Vagina (tissue), 2 donors: ENCODE results near the gene LHX5. TPM values are rescaled to one million over a fixed set of nuclear protein-coding genes. Genes with fewer than 3 reads are reported as not detected.

Source experiments
- DNase-seq, 2 donors: peaks; one replicate each; pipeline ENCODE4 v3.0.0-alpha.2; 2017; ENCODE audit errors: extremely low spot score in 2 of 2
- H3K27ac ChIP-seq: fragments of 200-600 bp; sonication (generic); one replicate; pipeline ENCODE4 v1.5.1; 2019
- H3K27me3 ChIP-seq: fragments of 200-600 bp; sonication (generic); one replicate; pipeline ENCODE4 v1.5.1; 2019
- H3K36me3 ChIP-seq, 2 donors: fragments of 200-600 bp; sonication (generic); one replicate each; pipeline ENCODE4 v1.5.1; 2017 to 2019
- H3K4me1 ChIP-seq: fragments of 200-600 bp; sonication (generic); one replicate; pipeline ENCODE4 v1.5.1; 2019
- H3K4me3 ChIP-seq, 2 donors: fragments of 200-600 bp; sonication (generic); 1 replicate in 1 of 2; 2 replicates in 1 of 2; pipeline ENCODE4 v1.5.1; 2016 to 2019
- H3K9me3 ChIP-seq: fragments of 200-600 bp; sonication (generic); one replicate; pipeline ENCODE4 v1.5.1; 2019
- CTCF ChIP-seq, 3 experiments: fragments of 450-650 bp in 2 of 3; fragments of 200-600 bp in 1 of 3; sonication (generic) in 1 of 3; IDR thresholded peaks; one replicate each; pipeline ENCODE4 v1.5.1; 2017 to 2019; ENCODE audit warnings: antibody characterized with exemption in 3 of 3, mild to moderate bottlenecking in 2 of 3, moderate library complexity in 2 of 3
- POLR2A ChIP-seq, 2 donors: fragments of 450-650 bp; IDR thresholded peaks; one replicate each; pipeline ENCODE4 v1.6.1; 2017; ENCODE audit warnings: antibody characterized with exemption in 2 of 2, mild to moderate bottlenecking in 2 of 2, moderate library complexity in 2 of 2
- POLR2AphosphoS5 ChIP-seq, 2 donors: sonication (generic); formaldehyde crosslinking; IDR thresholded peaks; one replicate each; pipeline ENCODE4 v1.9.0; 2017; ENCODE audit warnings: antibody characterized with exemption in 2 of 2, mild to moderate bottlenecking in 2 of 2, low read depth in 1 of 2; ENCODE audit not compliant: insufficient read depth in 1 of 2
- intact Hi-C: fragments of 100-400 bp; cut with DNase I; formaldehyde crosslinking; loops from one replicate; pipeline ENCODE4 v1.15.1; 2023
- total RNA-seq: library from RNA; depleted of rRNA; stranded (reverse); fragments of >200 nt; gene quantifications from one replicate; pipeline ENCODE4 v1.2.3, GENCODE V29; 2016

The LHX5 gene
- total RNA-seq, 1 donor from 2014 or later: not detected

- no peak for DNase-seq
- no peak for TF ChIP-seq POLR2A (IDR thresholded peaks at IDR 0.05)
- no peak for TF ChIP-seq POLR2AphosphoS5 (IDR thresholded peaks at IDR 0.05; ENCODE audit: insufficient read depth in 1 of 2, low read depth in 1 of 2)
- no peak for TF ChIP-seq CTCF (IDR thresholded peaks at IDR 0.05)
- intact Hi-C loops: no loop called here
- Histone ChIP-seq H3K4me1 (no peaks in the 10 kb centered on the region), H3K36me3 (no peaks in the 10 kb centered on the region), H3K27ac (no peak overlapping the region), H3K27me3 (peaks cover 2% of the 10 kb centered on the region), H3K9me3 (no peaks in the 10 kb centered on the region), H3K4me3 (no peak overlapping the region)
These were observed 14.9 kb downstream of the LHX5 start for GRCh38 chr12:113456761-113457160.

GRCh38 chr12:113456199-113456598 lies 15.5 kb downstream of the LHX5 start:
- no peak overlapping the region for H3K27ac ChIP-seq
- no peak for TF ChIP-seq POLR2AphosphoS5 (IDR thresholded peaks at IDR 0.05; ENCODE audit: insufficient read depth in 1 of 2, low read depth in 1 of 2)
- TF ChIP-seq CTCF (IDR thresholded peaks at IDR 0.05): no peak
- no peak for TF ChIP-seq POLR2A (IDR thresholded peaks at IDR 0.05)
- no peaks in the 10 kb centered on the region for H3K4me1 ChIP-seq
- intact Hi-C loops: no loop called here
- H3K9me3 ChIP-seq: no peaks in the 10 kb centered on the region
- no peak for DNase-seq
- no peaks in the 10 kb centered on the region for H3K36me3 ChIP-seq
- H3K4me3 ChIP-seq: no peak overlapping the region
- H3K27me3 ChIP-seq: no peaks in the 10 kb centered on the region

GRCh38 chr12:113453330-113453729 lies 18.3 kb downstream of the LHX5 start:
- DNase-seq: no peak
- Histone ChIP-seq H3K27me3 (no peaks in the 10 kb centered on the region), H3K4me3 (no peak overlapping the region), H3K36me3 (no peaks in the 10 kb centered on the region), H3K4me1 (no peaks in the 10 kb centered on the region), H3K27ac (no peak overlapping the region), H3K9me3 (no peaks in the 10 kb centered on the region)
- intact Hi-C loops: no loop called here
- TF ChIP-seq POLR2AphosphoS5 (IDR thresholded peaks at IDR 0.05; ENCODE audit: insufficient read depth in 1 of 2, low read depth in 1 of 2): no peak
- no peak for TF ChIP-seq CTCF (IDR thresholded peaks at IDR 0.05)
- TF ChIP-seq POLR2A (IDR thresholded peaks at IDR 0.05): no peak

- H3K9me3 ChIP-seq: no peaks in the 10 kb centered on the region
- intact Hi-C loops: no loop called here
These were observed 19.2 kb downstream of the LHX5 start for GRCh38 chr12:113452458-113452857.

GRCh38 chr12:113449839-113450238 lies 21.8 kb downstream of the LHX5 start:
- no peaks in the 10 kb centered on the region for H3K36me3 ChIP-seq
- intact Hi-C loops: no loop called here

More at GRCh38 chr12:113452458-113452857, 19.2 kb downstream of the LHX5 start:
- Histone ChIP-seq H3K4me1 (no peaks in the 10 kb centered on the region), H3K36me3 (no peaks in the 10 kb centered on the region), H3K27me3 (no peaks in the 10 kb centered on the region), H3K4me3 (no peak overlapping the region), H3K27ac (no peak overlapping the region)
- TF ChIP-seq POLR2AphosphoS5 (IDR thresholded peaks at IDR 0.05; ENCODE audit: insufficient read depth in 1 of 2, low read depth in 1 of 2) (no peak), CTCF (IDR thresholded peaks at IDR 0.05) (no peak), POLR2A (IDR thresholded peaks at IDR 0.05) (no peak)
- DNase-seq: no peak

More at GRCh38 chr12:113449839-113450238, 21.8 kb downstream of the LHX5 start:
- Histone ChIP-seq H3K4me3 (no peak overlapping the region), H3K9me3 (no peaks in the 10 kb centered on the region), H3K27ac (no peak overlapping the region), H3K27me3 (no peaks in the 10 kb centered on the region), H3K4me1 (no peaks in the 10 kb centered on the region)
- no peak for TF ChIP-seq CTCF (IDR thresholded peaks at IDR 0.05)
- TF ChIP-seq POLR2A (IDR thresholded peaks at IDR 0.05): no peak
- no peak for TF ChIP-seq POLR2AphosphoS5 (IDR thresholded peaks at IDR 0.05; ENCODE audit: insufficient read depth in 1 of 2, low read depth in 1 of 2)
- no peak for DNase-seq
